Dedifferentiated amniotic fluid mesenchymal stem cell (primary cell): Measurements from ENCODE around the gene FICD.
A peak's percentile ranks its signal among the peaks of the same experiment; 100 is the strongest.

Experiments
- DNase-seq: peaks from one replicate; pipeline ENCODE4 v3.0.0-alpha.2; 2016; ENCODE audit errors: extremely low spot score

FICD gene

DNA sequence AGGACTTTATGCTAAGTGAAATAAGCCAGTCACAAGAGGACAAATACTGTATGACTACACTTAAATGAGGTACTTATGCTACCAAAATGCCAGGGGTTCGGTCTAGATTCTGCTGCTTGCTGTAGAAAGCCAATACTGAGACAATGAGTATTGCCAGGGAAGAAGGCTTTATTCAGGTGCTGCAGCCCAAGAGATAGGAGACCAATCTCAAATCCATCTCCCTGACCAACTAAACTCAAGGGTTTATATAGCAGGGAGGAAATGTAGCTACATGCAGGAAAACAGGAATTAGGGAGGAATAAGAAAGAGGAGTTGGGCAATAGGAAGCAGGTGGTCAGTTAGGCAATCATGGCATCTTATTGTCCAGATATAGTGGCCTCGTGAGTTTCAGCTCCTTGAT is 12.2 kb upstream of the FICD start:
- no peak for DNase-seq

DNA sequence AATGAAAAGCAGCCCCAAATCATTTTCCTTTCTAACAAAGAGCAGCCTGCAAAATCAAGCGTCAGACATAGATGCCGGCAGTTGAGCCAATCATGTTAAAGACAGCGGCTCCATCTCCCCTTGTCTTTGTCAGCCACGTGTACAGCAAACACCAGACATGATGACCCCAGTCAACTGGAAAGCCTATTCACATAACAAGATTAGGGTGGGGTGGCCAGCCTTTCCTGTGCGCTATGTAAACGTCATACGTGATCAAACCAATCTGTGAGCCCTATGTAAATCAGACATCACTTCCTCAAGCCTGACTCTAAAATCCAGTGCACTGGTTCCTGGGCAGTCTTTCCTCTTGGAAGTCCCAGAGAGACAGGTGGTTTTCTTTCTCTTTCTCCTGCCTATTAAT is 9.9 kb upstream of the FICD start:
- DNase-seq: no peak

DNA sequence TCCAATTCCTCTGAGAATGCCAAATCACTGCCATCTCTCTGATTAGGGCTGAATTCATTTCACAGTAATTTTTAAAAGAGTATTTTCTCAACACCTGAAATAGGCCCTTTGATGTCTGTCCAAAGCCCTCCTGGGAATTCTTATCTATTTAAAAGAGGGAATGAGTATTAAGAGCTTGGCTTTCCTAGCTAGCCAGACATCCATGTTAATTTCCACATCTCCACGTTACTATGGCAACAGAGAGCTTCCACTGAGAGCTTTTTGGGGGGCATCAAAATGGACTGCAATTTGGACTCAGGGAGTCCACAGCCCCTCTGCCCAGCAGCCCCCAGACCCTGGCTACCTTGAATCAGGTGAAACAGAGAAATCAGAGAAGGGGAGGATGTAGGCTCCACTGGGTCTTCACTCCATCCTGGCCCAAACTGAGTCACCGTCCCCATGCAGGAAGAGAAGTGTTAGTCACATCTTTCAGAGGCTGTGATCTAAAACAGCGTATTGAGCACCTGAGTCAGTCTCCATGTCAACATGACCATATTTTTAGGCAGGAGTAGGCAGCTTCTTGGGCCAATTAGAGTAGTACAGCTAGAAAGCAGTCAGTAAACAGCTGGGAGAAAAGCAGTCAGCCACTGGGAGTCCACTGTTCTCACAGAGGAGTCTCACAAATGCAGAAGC is 7.0 kb upstream of the FICD start:
- no peak for DNase-seq

DNA sequence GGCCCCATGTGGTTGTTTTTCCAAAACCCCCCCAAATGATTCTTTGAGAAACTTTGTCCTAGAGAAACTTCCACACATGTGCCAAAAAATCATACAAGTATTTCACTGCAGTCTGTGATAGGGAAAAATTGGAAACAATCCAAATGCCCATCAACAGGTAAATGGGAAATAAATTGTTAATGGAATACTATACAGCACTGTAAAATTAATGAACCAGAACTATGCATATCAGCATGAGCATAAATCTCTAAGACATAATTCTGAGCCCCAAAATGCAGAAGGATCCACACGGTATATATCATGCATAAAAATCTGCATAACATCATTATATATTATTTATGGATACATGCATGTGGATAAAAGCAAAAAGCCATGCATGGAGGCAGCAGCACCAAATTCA is 5.3 kb upstream of the FICD start:
- no peak for DNase-seq

DNA sequence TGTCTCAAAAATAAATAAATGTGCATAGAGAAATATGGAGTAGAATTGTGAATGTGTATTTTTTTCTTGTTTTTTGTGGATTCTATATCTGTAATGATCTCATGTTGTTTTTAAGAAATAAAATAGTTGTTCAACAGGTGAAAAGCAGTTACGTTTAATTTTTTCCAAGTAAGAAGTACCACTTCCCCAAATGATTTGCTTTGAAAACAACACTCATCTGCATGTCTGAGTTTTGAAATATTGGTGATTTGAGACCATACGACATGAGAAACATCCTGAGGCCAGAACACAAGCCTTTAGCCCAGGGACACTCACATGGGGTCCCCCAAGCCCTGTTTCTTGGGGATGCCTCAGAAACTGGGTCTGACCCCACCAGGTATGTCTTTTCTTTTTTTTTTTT is 4.2 kb upstream of the FICD start:
- no peak for DNase-seq

DNA sequence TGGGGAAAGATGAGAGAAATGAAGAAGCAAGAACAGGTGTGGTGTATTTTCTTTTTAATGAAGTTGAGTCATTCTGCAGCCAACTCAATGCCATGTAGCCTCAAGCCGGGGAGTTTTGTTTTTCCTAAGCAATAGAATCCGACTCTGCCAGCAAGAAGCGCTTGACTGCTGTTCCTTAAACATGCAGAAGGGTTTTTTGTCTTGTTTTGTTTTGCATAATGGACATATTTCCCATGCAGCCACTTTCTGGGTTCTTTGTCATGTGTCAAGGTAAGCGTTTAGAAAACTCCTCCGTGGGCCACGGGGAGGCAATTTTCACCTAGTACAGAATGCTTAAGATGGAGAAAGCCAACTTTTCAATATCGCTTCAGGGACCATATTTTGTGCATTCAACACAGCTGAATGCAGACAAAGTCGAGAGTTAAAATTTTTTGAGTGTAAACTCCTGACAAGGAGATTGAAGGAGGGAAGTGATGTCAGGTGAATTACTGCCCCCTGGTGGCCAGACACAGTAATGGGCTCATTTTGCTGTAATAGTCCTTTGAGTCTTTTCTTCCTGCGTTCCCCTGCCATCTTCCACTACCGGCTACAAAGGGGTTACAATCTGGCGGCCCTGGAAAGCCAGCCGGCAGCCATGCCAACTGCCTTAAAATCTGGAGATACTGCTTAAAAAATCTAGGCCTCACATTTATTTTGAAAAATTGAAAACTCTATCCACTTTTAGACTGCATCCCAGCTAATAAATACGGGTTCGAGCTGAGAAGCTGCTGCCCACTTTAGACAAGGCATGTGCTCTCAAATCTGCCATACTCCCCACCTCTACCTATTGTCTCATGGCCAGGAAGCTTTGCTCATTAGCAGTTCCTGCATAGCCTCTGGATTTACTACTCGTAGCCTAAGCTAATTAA is 3.2 kb upstream of the FICD start:
- DNase-seq: peak; percentile 74

DNA sequence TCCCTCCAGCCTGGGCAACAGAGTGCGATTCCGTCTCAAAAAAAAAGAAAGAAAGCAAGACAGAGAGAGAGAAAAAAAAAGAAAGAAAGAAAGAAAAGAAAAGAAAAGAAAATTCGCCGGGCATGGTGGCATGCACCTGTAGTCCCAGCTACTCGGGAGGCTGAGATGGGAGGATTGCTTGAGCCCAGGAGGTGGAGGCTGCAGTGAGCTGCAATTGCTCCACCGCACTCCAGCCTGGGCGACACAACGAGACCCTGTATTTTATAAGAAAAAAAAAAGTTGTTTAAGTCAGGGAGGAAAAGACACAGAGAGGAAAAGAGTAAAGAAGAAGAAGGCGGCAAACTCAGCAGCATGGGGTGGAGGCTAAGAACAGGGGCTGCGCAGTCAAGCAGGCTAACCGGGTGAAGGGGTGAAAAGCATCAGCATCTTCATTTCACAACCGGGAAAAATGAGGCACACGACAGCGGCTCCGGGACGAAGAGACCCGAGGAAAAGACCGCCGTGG is 557 bp upstream of the FICD start:
- DNase-seq: no peak

DNA sequence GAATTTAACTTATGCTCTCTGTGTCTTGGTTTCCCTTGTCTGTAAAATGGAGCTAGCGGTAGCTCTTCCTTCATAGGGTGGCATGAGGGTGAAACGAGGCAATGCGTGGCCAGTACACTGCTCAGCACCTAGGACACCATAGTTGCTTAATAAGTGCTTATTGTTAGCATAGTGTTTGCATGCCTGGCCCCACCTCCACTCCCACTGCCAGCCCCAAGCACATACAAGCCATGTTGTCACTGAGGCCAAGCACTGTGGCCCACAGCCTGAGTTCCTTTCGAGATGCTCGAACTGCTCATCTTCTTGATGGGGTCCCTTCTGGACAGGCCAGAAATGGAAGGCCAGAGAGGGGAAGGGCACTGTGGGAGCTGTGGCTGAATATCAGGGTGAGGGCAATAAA is 839 bp downstream of the FICD start:
- DNase-seq: no peak

DNA sequence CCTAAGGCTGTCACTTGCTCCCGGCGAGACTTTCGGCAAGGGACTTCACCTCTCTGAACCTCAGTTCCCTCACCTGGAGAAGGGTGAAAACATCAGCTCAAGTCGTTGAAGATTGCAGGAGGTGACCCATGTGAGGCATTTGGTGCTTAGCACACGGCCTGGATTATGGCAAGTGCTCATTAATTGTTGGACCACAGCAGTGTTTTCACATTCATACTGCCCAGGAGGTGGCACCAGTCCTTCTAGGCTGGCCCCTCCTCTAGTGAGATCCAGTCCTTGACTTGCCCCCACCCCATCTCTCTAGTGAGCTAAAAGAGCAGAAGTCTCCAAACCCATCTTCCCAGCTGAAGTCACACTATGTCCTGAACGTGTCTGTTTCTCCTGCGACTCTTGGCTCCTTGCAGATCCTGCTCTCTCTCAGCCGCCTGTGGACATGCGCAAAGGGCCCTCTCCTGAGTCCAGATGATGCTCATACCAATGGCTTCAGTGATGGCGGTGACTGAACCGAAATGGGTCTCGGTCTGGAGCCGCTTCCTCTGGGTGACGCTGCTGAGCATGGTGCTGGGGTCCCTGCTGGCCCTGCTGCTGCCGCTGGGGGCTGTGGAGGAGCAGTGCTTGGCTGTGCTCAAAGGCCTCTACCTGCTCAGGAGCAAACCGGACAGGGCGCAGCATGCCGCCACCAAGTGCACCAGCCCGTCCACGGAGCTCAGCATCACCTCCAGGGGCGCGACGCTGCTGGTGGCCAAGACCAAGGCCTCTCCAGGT is 1.6 kb downstream of the FICD start:
- no peak for DNase-seq

DNA sequence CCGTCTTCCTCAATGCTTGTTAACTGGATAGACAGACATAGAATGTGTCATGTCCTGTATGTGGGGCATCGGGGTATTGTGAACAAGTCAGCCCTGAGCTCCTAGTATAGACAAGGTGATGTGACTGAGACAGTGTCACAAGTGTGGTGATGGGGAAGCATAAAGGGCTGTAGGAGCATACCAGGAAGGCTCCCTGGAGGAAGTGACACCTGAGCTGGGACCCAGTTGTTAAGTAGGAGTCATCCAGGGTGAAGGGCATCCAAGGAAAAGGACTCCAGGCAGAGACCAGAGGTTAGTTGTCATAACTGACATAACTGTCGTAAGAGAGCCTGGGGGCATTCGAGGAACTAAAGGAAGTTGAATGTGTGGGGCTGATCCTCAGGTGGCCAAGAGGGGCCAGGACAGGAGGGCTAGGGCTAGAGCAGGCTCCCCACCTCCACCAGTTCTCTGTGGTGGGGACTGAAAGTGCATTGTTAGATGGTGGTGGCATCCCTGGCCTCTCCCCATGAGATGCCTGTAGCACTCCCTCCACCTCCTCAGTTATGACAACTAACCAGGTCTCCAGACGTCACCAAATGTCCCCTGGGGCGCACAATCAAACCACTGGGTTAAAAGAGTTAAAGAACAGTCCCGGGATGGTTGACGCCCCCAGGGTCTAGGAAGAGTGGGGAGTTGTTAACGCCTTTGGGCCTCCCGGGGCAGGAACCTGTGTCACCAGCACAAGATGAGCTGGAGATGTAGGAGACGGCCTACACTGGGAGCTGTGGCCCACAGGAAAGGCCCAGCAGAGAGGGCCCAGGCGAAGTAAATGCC is 2.4 kb downstream of the FICD start:
- DNase-seq: no peak

DNA sequence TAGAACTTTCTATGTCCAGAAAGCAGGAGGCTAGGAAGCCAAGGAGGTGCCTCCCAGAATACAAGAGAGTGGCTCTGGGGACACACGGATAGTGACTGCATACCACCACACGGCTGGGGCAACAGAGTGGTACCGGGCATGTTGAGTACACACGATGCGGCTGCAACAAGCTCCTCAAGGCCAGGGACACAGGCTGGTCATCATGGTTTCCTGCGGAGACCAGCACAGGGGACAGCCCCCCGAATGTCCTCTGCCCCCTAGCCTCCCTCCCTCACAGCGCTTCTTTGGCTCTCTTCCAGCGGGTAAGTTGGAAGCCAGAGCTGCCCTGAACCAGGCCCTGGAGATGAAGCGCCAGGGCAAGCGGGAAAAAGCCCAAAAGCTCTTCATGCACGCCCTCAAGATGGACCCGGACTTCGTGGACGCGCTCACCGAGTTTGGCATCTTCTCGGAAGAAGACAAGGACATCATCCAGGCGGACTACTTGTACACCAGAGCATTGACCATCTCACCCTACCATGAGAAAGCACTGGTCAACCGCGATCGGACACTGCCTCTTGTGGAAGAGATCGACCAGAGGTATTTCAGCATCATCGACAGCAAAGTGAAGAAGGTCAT is 3.1 kb downstream of the FICD start:
- no peak for DNase-seq

DNA sequence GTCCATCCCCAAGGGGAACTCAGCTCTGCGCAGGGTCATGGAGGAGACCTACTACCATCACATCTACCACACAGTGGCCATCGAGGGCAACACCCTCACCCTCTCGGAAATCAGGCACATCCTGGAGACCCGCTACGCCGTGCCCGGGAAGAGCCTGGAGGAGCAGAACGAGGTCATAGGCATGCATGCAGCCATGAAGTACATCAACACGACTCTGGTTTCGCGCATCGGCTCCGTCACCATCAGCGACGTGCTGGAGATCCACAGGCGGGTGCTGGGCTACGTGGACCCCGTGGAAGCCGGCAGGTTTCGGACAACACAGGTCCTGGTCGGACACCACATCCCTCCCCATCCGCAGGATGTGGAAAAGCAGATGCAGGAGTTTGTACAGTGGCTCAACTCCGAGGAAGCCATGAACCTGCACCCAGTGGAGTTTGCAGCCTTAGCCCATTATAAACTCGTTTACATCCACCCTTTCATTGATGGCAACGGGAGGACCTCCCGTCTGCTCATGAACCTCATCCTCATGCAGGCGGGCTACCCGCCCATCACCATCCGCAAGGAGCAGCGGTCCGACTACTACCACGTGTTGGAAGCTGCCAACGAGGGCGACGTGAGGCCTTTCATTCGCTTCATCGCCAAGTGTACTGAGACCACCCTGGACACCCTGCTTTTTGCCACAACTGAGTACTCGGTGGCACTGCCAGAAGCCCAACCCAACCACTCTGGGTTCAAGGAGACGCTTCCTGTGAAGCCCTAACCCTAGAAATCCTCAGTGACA is 3.8 kb downstream of the FICD start:
- no peak for DNase-seq

DNA sequence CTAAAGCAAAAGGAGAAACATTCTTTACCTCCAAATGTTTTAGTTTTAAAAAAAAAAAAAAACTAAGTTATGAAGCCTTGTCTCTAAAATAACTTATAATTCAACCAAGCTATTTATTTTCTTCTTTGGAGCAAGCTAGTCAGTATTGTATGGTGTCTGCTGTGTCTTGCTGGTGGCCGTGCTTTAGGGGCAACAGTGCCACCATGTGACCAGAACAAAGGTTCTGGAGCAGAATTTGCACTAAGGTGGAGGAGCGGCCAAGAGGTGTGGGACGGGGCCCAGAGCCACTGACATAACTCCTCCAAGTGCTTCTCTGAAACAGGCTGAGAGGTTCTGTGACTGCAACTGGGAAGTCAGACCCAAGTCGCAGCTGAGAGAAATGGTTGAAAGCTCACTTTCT is 4.5 kb downstream of the FICD start:
- DNase-seq: no peak

DNA sequence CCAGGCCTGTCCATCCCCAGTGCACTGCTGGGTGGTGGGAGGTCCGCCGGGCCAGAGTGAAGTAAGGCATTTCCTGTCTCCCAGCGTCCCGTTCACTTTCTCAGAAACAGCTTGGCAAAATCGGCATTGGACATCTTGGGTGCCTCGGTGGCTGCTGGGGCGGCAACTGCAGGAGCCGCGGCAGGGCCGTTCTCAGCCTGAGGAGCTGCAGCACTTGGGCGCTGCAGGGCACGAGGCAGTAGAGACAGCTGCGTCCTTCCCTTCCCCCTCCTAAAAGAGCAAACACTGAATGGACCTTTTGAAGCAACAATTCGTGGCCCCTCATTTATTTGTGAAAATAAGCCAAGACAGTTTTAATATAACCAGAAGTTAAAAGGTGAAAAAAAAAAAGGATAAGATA is 8.3 kb downstream of the FICD start:
- no peak for DNase-seq

DNA sequence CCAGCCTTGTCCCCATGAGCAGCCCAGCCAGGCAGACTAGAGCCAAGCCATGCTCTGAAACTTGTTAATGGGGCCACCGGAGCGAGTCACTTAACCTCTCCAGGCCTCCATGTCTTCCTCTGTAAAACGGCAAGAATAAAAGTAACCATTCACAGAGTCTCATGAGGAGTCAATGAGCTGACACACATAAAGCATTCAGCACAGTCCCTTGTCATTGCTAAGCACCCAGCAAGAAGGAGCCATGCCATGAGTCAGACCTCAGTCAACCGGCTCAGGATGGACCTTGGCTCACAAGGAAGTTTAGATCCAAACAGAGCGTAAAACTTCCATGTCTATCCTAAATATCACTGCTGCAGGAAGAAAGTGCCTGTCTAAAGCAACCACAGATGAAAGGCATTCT is 10.6 kb downstream of the FICD start:
- DNase-seq: no peak

DNA sequence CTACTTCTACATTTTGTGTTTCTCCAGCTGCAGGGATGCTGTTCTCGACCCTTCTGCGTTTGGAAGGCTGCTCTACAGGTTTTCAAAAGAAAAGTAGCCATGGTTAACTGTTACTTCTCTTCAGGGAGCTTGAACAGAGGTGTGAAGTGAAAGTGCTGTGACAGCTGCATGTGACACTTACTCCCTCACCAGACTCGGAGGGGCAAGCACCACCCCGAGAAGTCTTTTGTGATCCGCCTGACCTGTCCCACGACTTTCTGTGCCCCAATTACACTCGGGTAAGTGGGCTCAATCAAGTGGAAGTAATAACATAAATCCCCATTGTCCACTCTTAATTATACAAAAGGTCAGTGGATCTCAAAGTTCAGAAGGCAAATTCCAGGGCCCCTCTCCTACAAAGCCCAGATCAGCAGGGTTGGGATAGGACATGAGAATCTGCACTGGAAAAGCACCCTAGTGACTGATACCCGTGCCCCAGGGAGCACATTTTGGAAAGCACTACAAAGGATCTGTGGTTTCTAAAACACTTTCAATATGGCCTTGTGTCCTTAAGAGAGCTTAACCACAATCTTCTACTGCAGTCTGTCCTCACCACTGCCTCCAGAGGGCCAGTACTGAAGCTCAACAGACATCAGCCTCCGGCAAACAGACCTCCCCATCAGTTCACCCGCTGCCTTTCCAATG is 11.5 kb downstream of the FICD start:
- no peak for DNase-seq

DNA sequence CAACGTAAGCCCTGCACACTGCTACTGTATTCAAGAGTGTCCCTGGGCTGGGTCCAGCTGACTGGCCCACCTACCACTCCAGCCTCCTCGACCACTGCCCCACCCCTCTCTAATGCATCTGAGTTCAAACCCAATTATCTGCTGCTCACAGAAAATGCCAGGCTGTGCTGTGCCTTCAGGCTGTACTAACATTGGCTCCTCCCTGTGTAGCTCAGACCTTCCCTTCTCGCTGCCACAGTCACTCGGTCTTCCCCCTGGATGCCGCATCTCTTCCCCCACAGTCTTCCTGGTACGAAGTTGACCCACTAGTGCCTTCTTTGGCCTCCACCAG is 12.1 kb downstream of the FICD start:
- DNase-seq: no peak

DNA sequence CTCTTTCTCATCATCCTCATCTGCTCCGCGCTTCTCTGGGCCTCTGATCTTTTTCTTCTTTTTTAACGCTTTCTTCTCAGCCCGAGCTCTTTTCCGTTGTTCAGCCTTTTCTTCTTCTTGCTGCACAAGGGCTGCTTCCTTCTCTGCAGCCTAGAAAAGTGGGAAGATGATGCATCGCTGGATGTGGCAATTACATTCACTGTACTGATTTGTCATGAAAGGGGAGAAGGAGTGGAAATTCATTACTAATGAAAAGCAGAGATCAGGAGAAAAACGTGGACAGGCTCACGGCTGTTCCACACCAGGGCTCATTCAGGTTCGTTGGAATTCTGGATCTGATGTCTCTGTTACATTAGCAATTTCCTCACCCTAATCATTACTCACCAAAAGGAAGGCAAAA is 15.1 kb downstream of the FICD start:
- no peak for DNase-seq

DNA sequence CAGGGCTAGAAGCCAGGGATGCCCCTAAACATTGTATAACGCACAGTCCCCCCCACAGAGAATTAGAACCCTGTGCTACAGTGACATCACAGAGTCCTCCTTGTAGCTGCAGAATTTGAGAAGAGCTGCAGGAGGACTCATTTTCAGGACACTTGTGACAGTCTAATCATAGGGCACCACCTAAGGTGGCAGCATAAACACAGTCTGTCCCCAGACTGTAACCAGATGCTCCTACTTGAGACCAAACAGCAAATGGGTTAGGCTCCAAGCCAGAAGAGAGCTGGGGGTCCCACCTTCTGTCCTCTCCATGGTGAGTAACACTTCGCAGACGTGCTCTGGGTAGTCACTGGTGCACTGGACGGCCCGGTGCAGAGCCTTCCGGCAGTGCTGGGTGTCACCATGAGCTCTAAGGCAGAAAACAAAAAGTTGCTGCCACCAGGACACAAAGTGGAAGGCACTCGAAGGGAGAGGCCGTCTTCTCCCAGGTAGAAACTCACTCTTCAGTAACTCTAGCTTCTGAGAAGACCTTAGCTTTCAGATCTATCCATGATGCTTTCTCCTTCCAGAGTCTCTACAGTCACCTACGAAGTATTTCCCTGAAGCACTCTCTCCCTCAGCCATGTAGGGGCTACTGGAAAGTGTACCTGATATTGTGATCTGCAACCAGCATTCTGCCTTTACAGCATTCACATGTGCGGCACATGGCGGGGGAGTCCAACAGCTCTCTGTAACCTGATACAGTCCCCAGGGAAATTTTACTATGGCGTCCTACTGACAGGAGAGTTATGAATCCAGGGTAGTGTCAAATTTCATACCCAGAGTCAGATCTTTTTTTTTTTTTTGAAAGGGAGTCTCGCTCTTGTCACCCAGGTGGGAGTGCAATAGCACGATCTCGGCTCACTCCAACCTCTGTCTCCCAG is 17.1 kb downstream of the FICD start:
- DNase-seq: no peak
